SK-N-MC (cell line): Measurements from ENCODE around the gene NPL.
A peak's percentile ranks its signal among the peaks of the same experiment; 100 is the strongest.

ENCODE experiments used
- DNase-seq: peaks from one replicate; pipeline ENCODE4 v3.0.0-alpha.2; 2011; ENCODE audit warnings: low read depth, low spot score
- H3K27ac ChIP-seq: fragments of 200-600 bp; sonication (generic); 2 replicates; pipeline ENCODE4 v1.5.1; 2016; ENCODE audit warnings: mixed run types
- H3K36me3 ChIP-seq: fragments of 200-600 bp; sonication (generic); 2 replicates; pipeline ENCODE4 v1.6.1; 2017; ENCODE audit warnings: antibody characterized with exemption, low read length, mixed read lengths; ENCODE audit not compliant: insufficient read depth
- H3K4me3 ChIP-seq: fragments of 200-600 bp; sonication (generic); 2 replicates; pipeline ENCODE4 v1.5.1; 2016
- H3K9ac ChIP-seq: fragments of 200-600 bp; sonication (generic); 2 replicates; pipeline ENCODE4 v1.8.0; 2017; ENCODE audit warnings: mixed run types, mixed read lengths; ENCODE audit not compliant: insufficient read length
- H3K9me3 ChIP-seq: fragments of 200-600 bp; sonication (generic); 2 replicates; pipeline ENCODE4 v1.6.1; 2017; ENCODE audit warnings: low read depth, mild to moderate bottlenecking, antibody characterized with exemption, low read length, moderate library complexity, mixed read lengths
- EZH2 ChIP-seq: fragments of 200-600 bp; sonication (generic); IDR thresholded peaks from one replicate; pipeline ENCODE4 v1.6.1; 2017; ENCODE audit warnings: antibody characterized with exemption
- FOXP2 ChIP-seq: optimal IDR thresholded peaks from 2 replicates; pipeline ENCODE3; 2011; ENCODE audit warnings: mild to moderate bottlenecking, moderate library complexity; ENCODE audit not compliant: insufficient read depth; ENCODE audit errors: extremely low read length, control extremely low read depth
- POLR2AphosphoS5 ChIP-seq: IDR thresholded peaks from 2 replicates; pipeline ENCODE4 v1.6.1; 2012; ENCODE audit warnings: mild to moderate bottlenecking, low read depth, low read length, borderline replicate concordance

NPL gene

GRCh38 chr1:182784556-182785171 lies 4.9 kb upstream of the NPL start:
- no peaks in the 10 kb centered on the region for H3K9me3 ChIP-seq
- TF ChIP-seq EZH2 (no peak), FOXP2 (no peak), POLR2AphosphoS5 (no peak)
- peak; percentile 58 for DNase-seq
- no peak overlapping the region for H3K9ac ChIP-seq
- no peak overlapping the region for H3K4me3 ChIP-seq
- no peak overlapping the region for H3K27ac ChIP-seq
- H3K36me3 ChIP-seq: no peaks in the 10 kb centered on the region

GRCh38 chr1:182785181-182785580 lies 4.4 kb upstream of the NPL start:
- H3K9me3 ChIP-seq: no peaks in the 10 kb centered on the region
- no peaks in the 10 kb centered on the region for H3K36me3 ChIP-seq
- no peak overlapping the region for H3K27ac ChIP-seq
- no peak for TF ChIP-seq EZH2
- TF ChIP-seq POLR2AphosphoS5: no peak
- no peak for TF ChIP-seq FOXP2
- H3K9ac ChIP-seq: no peak overlapping the region
- DNase-seq: no peak
- H3K4me3 ChIP-seq: no peak overlapping the region

- TF ChIP-seq EZH2: no peak
- Histone ChIP-seq H3K36me3 (no peaks in the 10 kb centered on the region), H3K27ac (no peak overlapping the region), H3K9ac (no peak overlapping the region), H3K4me3 (no peak overlapping the region), H3K9me3 (no peaks in the 10 kb centered on the region)
- peak; percentile 52 for DNase-seq
Observed at GRCh38 chr1:182786223-182786994, 3.2 kb upstream of the NPL start.

GRCh38 chr1:182786995-182787324 lies 2.6 kb upstream of the NPL start:
- Histone ChIP-seq H3K4me3 (no peak overlapping the region), H3K36me3 (no peaks in the 10 kb centered on the region), H3K9me3 (no peaks in the 10 kb centered on the region), H3K9ac (no peak overlapping the region), H3K27ac (no peak overlapping the region)
- DNase-seq: no peak
- no peak for TF ChIP-seq FOXP2
- TF ChIP-seq POLR2AphosphoS5: no peak
- TF ChIP-seq EZH2: no peak

DNA sequence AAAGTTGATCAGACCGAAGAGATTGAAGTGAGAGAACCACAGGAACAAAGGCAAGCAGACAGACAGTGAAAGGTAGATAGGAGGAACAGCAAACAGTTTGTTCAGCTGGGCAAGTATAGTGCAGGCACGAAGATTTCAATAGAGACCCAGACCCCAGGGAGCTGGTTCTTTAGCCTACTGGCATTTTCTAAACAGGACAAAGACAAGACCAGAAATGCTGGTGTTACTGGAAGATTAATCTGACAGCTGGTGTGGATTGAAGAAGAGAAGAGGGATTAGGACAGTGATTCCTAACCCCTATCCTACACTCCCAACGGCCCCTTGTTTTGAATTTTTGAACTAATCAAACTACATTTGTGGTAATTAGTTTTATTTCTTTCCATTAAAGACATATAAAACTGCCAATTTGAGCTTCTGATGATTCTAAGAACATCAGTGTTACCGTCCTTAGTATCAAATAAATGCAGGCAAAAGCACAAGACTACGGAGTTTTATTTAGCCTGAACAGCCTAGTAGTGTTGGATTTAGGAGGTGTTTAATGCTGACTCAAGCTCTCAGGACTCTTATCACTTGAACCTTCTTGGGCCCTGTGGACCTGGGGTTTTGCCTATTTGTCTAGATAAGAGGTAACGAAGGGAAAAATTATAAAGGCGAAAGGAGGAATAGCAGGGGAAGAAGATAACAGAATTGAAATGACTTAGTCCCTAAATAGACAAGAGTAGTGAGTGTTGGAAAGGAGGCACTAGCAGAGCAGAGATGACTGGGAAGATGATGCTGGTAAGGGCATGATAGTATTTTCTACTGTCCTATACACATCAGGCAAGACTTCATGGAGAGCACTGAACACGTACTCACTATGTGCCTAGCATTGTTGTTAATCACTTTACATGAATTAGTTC lies 2.0 kb downstream of the NPL start:
- Histone ChIP-seq H3K9me3 (no peaks in the 10 kb centered on the region), H3K9ac (no peak overlapping the region), H3K27ac (no peak overlapping the region), H3K36me3 (no peaks in the 10 kb centered on the region), H3K4me3 (no peak overlapping the region)
- DNase-seq: no peak
- TF ChIP-seq EZH2: no peak
- TF ChIP-seq POLR2AphosphoS5: no peak
- no peak for TF ChIP-seq FOXP2

DNA sequence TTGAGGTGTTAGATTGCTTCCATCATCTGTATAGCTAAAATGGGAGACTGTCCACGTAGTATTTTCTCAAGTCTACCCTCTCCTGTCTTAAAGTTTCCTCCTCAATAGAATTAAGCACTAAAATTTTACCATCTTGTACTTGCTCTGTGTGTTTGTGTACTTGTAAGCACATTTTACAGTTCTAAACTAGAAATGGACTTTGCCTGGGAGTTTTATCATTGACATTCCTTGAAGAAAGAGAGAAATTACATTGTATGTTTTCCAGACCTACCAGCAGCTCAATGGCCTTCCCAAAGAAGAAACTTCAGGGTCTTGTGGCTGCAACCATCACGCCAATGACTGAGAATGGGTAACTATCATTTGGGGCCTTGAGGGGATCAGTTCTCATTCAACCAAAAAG lies 4.5 kb downstream of the NPL start:
- Histone ChIP-seq H3K9ac (no peak overlapping the region), H3K27ac (no peak overlapping the region), H3K36me3 (no peaks in the 10 kb centered on the region), H3K4me3 (no peak overlapping the region), H3K9me3 (no peaks in the 10 kb centered on the region)
- DNase-seq: no peak
- TF ChIP-seq FOXP2 (no peak), EZH2 (no peak), POLR2AphosphoS5 (no peak)

DNA sequence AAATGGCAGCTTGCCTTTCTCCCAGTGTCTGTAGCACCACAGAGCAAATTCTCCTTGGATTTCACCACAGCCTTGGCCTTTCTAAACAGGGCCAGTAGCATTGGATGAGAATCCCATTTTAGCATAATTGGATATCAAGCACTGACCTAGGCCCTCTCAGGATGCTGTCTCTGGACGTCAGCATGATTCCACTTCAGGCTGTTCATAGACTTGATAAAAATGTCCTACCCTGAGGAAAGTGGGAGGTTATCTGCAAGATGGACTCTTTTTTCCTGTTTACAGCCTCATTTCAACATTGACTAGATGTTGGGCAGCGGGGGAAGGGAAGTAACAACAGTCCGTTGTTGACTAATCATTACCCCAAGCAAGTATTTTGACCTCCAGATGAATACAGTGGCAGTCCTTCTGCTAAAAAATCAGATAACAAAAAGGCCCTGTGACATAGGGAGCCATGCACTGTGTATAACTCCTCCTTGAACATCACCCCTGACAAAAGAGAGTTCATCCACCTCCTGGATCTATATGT lies 5.2 kb downstream of the NPL start:
- no peaks in the 10 kb centered on the region for H3K36me3 ChIP-seq
- no peak overlapping the region for H3K4me3 ChIP-seq
- TF ChIP-seq FOXP2: no peak
- no peak for TF ChIP-seq POLR2AphosphoS5
- no peak for TF ChIP-seq EZH2
- no peak overlapping the region for H3K9ac ChIP-seq
- no peaks in the 10 kb centered on the region for H3K9me3 ChIP-seq
- H3K27ac ChIP-seq: no peak overlapping the region
- no peak for DNase-seq

DNA sequence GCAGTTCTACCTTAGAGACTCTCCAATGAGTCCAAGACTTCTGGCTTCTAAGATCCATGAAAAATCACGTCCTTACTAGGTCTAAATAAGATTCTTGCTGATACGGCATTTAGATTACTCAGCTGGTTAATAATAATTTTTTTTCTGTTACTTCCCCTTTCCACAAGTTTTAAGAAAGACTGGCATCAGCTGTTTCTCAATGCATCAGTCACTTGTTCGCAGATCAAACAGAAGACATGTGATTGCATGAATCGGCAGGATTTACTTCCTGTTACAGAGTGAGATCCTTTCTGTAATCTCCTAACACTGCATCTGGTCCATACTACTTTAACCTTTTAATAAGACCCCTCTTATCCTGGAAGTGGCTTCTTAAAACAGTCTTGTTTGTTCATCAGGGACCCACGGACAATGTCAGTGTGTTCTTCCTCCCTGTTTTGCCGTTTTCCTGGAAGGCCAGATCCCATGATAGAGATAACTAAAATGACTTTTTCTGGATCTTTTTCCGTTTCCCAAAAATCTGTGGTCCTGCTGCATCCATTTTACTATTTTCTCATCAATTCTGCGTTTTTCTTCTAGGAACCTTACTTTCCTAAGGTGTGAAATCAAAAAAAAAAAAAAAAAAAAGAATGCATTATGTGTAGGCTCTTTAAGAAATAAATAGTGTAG lies 6.1 kb downstream of the NPL start:
- H3K4me3 ChIP-seq: no peak overlapping the region
- no peaks in the 10 kb centered on the region for H3K36me3 ChIP-seq
- H3K9ac ChIP-seq: no peak overlapping the region
- no peak for DNase-seq
- no peaks in the 10 kb centered on the region for H3K9me3 ChIP-seq
- H3K27ac ChIP-seq: peak overlapping the region; percentile 50; the same call in 1 of the 2 replicates
- TF ChIP-seq FOXP2: no peak
- TF ChIP-seq EZH2: no peak
- no peak for TF ChIP-seq POLR2AphosphoS5
